ENCODE results near the gene GATAD2B. TPM values are rescaled to one million over a fixed set of nuclear protein-coding genes. Genes with fewer than 3 reads are reported as not detected.

Gene GATAD2B
- total and polyA plus RNA-seq, 2 donors (not counting 3 experiments of a cell fraction or from before 2014, with no cell fraction given): 8.5 to 46.3 TPM

GRCh38 chr1:153961421-153961820, 38.6 kb upstream of the GATAD2B start:
- H3K36me3 ChIP-seq (ENCODE audit: control insufficient read depth in 2 of 2, extremely low read depth in 1 of 2, insufficient read depth in 2 of 2, low read length in 2 of 2): peaks cover 0 to 8% of the 10 kb centered on the region in 2 experiments
- no peaks in the 10 kb centered on the region for H3K9me1 ChIP-seq (replicated peaks; ENCODE audit: control insufficient read depth, extremely low read depth, insufficient read depth, low read length)
- BruUV-seq (replicated peaks): no TSS peak
- peak overlapping the region; percentile 72 for H3K4me2 ChIP-seq (ENCODE audit: insufficient read depth, low read length)
- intact Hi-C loops (cut with micrococcal nuclease): loop anchor here (5.0 kb wide), 1 partner anchor 79 kb away; no protein-coding TSS in a partner anchor
- peaks cover 26% of the 10 kb centered on the region for H3K79me2 ChIP-seq (ENCODE audit: control insufficient read depth, insufficient read depth, low read length)
- ChIA-PET POLR2A (no interaction called here), CTCF (interaction anchor here (2.6 kb wide), 1 partner anchor 16 kb away, joined by 21 read pairs; the partner anchor contains the start of gene JTB)
- no peaks in the 10 kb centered on the region for H3K27me3 ChIP-seq (ENCODE audit: control insufficient read depth in 2 of 2, insufficient read depth in 2 of 2, low read length in 2 of 2)
- TF ChIP-seq MAX (IDR thresholded peaks at IDR 0.05; ENCODE audit: insufficient read depth, insufficient read length): no peak
- no peak for TF ChIP-seq POLR2A (IDR thresholded peaks at IDR 0.05; ENCODE audit: low read depth, low read length)
- TF ChIP-seq MYC (IDR thresholded peaks at IDR 0.05; ENCODE audit: low read depth, low read length): no peak
- TF ChIP-seq FOS (IDR thresholded peaks at IDR 0.05; ENCODE audit: borderline replicate concordance, insufficient read depth, low read length): no peak
- no peak for TF ChIP-seq GATA2 (IDR thresholded peaks at IDR 0.05; ENCODE audit: insufficient read depth, insufficient read length, low read depth, low read length)
- no peak for TF ChIP-seq JUN (IDR thresholded peaks at IDR 0.05; ENCODE audit: borderline replicate concordance, insufficient read depth, insufficient read length, low read depth)
- TF ChIP-seq, protein P1, sequence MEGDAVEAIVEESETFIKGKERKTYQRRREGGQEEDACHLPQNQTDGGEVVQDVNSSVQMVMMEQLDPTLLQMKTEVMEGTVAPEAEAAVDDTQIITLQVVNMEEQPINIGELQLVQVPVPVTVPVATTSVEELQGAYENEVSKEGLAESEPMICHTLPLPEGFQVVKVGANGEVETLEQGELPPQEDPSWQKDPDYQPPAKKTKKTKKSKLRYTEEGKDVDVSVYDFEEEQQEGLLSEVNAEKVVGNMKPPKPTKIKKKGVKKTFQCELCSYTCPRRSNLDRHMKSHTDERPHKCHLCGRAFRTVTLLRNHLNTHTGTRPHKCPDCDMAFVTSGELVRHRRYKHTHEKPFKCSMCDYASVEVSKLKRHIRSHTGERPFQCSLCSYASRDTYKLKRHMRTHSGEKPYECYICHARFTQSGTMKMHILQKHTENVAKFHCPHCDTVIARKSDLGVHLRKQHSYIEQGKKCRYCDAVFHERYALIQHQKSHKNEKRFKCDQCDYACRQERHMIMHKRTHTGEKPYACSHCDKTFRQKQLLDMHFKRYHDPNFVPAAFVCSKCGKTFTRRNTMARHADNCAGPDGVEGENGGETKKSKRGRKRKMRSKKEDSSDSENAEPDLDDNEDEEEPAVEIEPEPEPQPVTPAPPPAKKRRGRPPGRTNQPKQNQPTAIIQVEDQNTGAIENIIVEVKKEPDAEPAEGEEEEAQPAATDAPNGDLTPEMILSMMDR (IDR thresholded peaks at IDR 0.05; ENCODE audit: extremely low read depth in 1 of 2, insufficient read depth in 1 of 2, low read depth in 1 of 2, low read length in 2 of 2): no peak
- TF ChIP-seq EZH2 (IDR thresholded peaks at IDR 0.05; ENCODE audit: borderline replicate concordance, low read depth, low read length, severe bottlenecking): no peak
- TF ChIP-seq POLR2AphosphoS5 (IDR thresholded peaks at IDR 0.05; ENCODE audit: insufficient read depth, low read depth, low read length): no peak
- H2AFZ ChIP-seq (ENCODE audit: low read depth, low read length): no peak overlapping the region
- H3K27ac ChIP-seq (ENCODE audit: insufficient read depth, low read depth, low read length): no peak overlapping the region
- no peaks in the 10 kb centered on the region for H4K20me1 ChIP-seq (replicated peaks; ENCODE audit: control insufficient read depth, extremely low read depth, insufficient read depth, low read length)
- H3K4me3 ChIP-seq (replicated peaks in 1 of 3; ENCODE audit: insufficient read depth in 1 of 3, low read depth in 1 of 3, low read length in 3 of 3): peak overlapping the region in 1 of 3 experiments; percentile 4
- no peak for DNase-seq (ENCODE audit: low read depth, low spot score)
- FAIRE-seq: no peak
- no peaks in the 10 kb centered on the region for H3K9me3 ChIP-seq (replicated peaks; ENCODE audit: control insufficient read depth, insufficient read depth, low read length)
- peaks cover 47% of the 10 kb centered on the region for H3K4me1 ChIP-seq (ENCODE audit: control insufficient read depth, extremely low read depth, insufficient read depth, low read length)
- dilution Hi-C loops (cut with MboI; ENCODE audit: extremely low pct_ligation_motif_present, low sequenced_read_pairs): no loop called here
- H3K9ac ChIP-seq (replicated peaks; ENCODE audit: extremely low read depth, insufficient read depth, low read length): peak overlapping the region; percentile 25

Data from endothelial cell of umbilical vein (primary cell).